IPS DF 4.7 (cell line): Measurements from ENCODE around the gene KPNA3.
"Not testable (repeated sequence)": the region's sequence is repeated elsewhere in the genome, so short reads cannot be mapped to it uniquely, and the experiment has no call there.

Experiments used
- DNase-seq: peaks from one replicate; pipeline ENCODE4 v3.0.0-alpha.2; 2013; ENCODE audit warnings: low spot score; ENCODE audit errors: extremely low read depth

The KPNA3 gene

DNA sequence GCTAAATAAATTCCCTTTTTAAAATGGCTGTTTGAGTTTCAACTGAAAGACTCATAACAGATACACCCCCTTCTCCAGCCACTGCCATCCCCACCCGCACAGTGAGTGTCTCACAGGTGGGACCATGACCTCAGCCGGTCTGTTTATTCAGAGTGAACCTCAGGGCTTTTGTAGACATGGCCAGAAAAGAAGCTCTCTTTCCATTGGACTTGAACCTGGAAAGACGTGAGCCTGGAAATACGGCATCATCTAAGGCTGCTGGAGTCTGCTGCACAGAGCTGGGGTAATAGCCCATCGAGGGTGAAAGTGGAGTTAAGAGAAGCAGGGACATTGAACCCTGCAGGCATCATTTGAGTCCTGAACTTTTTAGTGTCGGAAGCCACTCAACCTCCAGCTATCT is 15.2 kb upstream of the KPNA3 start:
- no peak for DNase-seq

- no peak for DNase-seq
Measured at GRCh38 chr13:49806126-49806536, 13.6 kb upstream of the KPNA3 start.

GRCh38 chr13:49803047-49803446 is 10.6 kb upstream of the KPNA3 start:
- not testable (repeated sequence) for DNase-seq

DNA sequence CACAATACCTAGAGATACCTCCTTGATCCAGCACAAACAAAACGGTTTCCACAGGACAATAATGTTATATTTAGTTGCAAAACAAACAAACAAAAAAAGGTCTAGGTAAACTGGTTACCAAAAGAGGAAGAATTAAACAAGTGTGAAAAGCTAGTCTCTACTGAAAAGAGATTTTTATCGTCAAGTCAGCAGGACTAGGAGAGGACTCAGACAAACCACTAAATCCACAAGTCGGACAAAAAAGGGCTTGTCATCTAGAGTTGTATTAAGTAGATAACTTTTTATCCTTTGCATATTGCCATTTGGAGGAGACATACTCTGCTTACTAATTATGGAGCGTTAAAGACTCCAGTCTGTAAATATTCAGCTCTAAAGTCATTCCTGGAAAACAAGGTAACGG is 9.9 kb upstream of the KPNA3 start:
- DNase-seq: no peak

- DNase-seq: no peak
Measured at GRCh38 chr13:49791711-49792549, 552 bp downstream of the KPNA3 start.

- DNase-seq: no peak
Measured at GRCh38 chr13:49791315-49791710, 1.2 kb downstream of the KPNA3 start.

- no peak for DNase-seq
Measured at GRCh38 chr13:49789968-49790367, 2.5 kb downstream of the KPNA3 start.

DNA sequence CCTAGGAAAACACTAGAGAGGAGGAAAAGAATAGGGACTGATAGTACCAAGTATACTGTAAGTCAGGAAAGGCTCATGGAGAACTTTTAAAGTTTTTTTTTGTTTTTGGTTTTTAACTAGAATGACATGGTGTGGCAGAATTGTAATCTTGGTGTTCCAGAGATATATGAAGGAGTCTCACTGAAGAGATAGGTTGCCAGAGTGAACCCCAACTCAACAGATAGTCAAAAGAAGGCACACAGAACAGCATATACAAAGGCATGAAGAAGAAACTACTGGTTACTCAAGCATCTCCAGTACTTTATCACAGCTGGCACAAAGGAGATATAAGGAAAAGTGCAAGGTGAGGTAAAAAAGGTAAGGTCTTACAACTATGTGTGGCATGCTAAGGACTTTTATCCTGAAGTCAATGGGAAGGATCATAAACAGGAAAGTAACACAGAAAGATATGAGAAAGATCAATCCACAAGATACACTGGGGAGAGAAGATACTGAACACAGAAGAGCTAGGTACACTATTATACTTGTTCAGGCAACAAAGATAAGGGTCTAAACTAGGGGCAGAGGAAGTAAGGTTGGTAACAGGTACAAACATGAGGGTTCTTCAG is 6.0 kb downstream of the KPNA3 start:
- no peak for DNase-seq

- DNase-seq: no peak
Measured at GRCh38 chr13:49784886-49785570, 7.5 kb downstream of the KPNA3 start.

- DNase-seq: no peak
Measured at GRCh38 chr13:49783865-49784264, 8.6 kb downstream of the KPNA3 start.

- no peak for DNase-seq
Measured at GRCh38 chr13:49782784-49783183, 9.7 kb downstream of the KPNA3 start.

DNA sequence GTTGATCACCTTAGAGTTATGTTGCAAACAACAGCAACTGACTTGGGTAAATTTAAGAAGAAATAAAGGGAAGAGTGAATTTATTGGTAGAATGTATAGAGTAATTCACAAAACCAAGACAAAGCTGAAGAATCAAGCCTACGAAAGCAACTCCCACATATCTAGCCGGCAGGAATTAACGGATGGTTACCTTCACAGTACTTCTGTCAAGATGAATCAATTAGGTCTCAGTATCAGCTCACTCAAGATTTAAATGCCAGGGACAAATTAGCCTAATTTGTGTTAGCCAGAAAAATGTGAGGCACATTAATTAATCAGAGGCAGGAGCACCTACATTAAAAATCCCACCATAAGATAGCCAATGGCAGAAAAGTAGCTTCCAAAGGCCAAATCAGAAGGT is 10.7 kb downstream of the KPNA3 start:
- DNase-seq: no peak

- no peak for DNase-seq
Measured at GRCh38 chr13:49779721-49780120, 12.8 kb downstream of the KPNA3 start.

GRCh38 chr13:49777746-49778614 is 14.5 kb downstream of the KPNA3 start:
- no peak for DNase-seq

GRCh38 chr13:49776871-49777270 is 15.6 kb downstream of the KPNA3 start:
- no peak for DNase-seq

- no peak for DNase-seq
Measured at GRCh38 chr13:49774376-49775005, 18.0 kb downstream of the KPNA3 start.

GRCh38 chr13:49772828-49773227 is 19.7 kb downstream of the KPNA3 start:
- no peak for DNase-seq

- DNase-seq: not testable (repeated sequence)
Measured at GRCh38 chr13:49761811-49762210, 30.7 kb downstream of the KPNA3 start.

GRCh38 chr13:49760558-49760957 is 31.9 kb downstream of the KPNA3 start:
- no peak for DNase-seq

- DNase-seq: no peak
Measured at GRCh38 chr13:49759503-49759902, 33.0 kb downstream of the KPNA3 start.

DNA sequence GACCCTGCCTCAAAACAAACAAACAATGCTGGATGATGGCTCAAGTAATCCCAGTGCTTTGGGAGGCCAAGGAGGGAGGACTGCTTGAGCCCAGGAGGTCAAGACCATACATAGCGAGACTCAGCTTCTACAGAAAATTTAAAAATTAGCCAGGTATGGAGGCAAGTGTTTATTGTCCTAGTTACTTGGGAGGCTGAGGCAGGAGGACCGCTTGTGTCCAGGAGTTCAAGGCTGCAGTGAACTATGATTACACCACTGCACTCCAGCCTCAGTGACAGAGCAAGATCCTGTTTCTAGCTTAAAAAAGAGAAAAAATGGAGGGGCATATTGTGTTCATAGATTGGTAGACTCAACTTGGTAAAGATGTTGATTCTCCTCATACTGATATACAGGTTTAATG is 36.2 kb downstream of the KPNA3 start:
- no peak for DNase-seq
